Amygdala (tissue), 56 donors: ENCODE results near the gene AMBRA1.
"Not testable (repeated sequence)": the region's sequence is repeated elsewhere in the genome, so short reads cannot be mapped to it uniquely, and the experiment has no call there.

ENCODE experiments used
- DNase-seq, 56 donors: peaks; one replicate each; lab custom pipeline; 2025; lab: John Stamatoyannopoulos, UW

The AMBRA1 gene

GRCh38 chr11:46387919-46388618, 205.8 kb downstream of the AMBRA1 start:
- peak in 16 of 56 donors; percentile 14 to 69 (median 32) for DNase-seq

DNA sequence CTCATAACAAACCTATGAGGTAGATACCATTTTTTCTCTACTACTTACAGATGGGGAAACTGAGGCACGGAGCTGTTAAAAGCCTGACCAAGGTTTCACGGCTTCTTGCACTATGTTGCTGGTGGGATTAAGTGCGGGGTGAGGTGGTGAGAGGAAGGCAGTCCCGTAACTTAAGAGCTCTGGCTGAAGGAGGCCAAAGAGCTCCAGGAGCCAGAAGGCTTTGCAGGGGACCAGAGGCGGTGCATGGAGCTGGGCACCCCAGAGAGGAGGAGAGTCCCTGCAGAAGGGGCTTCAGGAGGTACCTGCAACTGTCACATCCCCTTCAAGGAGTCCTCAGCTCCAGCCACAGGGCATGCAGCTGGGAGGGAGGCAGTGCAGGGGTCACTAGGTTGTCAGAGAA, 206.4 kb downstream of the AMBRA1 start:
- no peak for DNase-seq

- DNase-seq = no peak
Measured at GRCh38 chr11:46386674-46387073, 207.1 kb downstream of the AMBRA1 start.

GRCh38 chr11:46386005-46386578, 207.7 kb downstream of the AMBRA1 start:
- DNase-seq = no peak

DNA sequence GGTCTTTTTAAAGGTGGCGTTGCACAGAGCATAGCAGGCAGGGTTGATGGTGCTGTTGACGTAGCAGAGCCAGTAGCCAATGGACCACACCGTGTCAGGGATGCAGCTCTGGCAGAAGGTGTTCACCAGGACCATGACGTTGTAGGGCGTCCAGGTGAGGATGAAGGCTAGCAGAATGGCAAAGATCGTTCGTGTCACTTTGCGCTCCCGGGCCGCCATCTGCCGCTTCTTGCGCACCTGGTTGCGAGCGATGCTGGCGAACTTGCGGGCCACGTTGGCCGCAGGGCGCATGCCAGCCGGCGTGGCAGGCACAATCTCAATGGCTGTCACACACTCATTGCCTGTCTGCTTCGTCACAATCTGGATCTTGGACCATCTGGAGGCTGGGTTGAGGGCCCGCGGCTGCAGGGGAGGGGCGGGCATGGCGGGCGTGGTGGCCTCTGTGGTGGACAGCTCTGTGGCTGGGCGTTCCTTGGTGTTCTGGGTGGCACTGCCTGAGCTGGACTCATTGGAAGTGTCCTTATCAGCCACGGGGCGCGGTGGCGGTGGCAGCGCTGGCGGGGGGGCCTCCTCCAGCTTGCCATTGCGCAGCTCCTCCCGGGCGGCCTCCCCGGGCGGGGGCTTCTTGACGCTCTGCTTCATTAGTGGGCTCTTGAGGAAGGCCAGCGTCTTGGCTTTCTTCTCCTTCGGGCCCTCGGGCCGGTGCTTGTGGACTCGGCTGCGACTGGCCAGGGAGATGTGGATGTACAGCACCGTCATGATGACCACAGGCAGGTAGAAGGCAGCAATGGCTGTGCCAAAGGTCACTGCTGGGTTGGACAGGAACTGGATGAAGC, 208.4 kb downstream of the AMBRA1 start:
- DNase-seq = no peak

- no peak for DNase-seq
Measured at GRCh38 chr11:46383974-46384701, 209.7 kb downstream of the AMBRA1 start.

DNA sequence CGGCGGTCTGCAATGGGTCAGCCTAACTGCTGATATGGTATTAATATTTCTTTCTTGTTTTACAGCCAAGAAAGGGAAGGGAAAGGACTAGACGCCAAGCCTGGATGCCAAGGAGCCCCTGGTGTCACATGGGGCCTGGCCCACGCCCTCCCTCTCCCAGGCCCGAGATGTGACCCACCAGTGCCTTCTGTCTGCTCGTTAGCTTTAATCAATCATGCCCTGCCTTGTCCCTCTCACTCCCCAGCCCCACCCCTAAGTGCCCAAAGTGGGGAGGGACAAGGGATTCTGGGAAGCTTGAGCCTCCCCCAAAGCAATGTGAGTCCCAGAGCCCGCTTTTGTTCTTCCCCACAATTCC, 210.4 kb downstream of the AMBRA1 start:
- DNase-seq = no peak

DNA sequence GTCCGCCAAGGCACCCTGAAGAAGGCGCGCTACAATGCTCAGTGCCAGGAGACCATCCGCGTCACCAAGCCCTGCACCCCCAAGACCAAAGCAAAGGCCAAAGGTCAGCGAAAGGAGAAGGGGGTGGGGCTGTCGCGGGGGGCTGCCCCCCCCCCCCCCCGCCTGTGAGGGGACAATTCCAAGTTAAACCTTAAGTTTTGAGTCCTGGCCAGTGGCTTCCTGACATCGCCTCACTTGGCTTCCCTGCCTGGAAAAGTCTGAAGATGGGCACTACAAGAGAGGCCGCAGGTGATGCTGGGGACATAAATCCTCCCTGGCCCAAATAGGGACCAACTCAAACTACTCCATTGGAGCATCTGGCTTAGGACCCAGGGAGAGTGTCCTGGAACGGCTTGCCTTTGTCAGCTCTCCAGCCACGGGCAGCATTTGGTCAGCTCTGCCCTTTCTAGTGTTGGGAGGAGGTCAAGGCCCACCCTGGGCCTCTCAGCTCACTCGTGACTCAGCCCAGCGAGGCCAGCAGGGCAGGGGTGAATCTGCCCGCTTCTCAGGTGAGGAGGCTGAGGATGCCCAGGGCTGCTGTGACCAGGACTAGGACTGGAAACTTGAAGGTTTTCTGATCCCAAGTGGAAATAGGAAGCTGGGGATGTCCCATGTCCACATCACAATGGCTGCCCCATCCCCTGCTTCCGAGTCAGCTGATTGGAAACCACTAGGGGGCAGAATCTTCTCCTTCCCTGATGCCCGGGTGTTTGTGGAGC, 211.0 kb downstream of the AMBRA1 start:
- DNase-seq = peak in 12 of 56 donors; percentile 13 to 61 (median 24)

DNA sequence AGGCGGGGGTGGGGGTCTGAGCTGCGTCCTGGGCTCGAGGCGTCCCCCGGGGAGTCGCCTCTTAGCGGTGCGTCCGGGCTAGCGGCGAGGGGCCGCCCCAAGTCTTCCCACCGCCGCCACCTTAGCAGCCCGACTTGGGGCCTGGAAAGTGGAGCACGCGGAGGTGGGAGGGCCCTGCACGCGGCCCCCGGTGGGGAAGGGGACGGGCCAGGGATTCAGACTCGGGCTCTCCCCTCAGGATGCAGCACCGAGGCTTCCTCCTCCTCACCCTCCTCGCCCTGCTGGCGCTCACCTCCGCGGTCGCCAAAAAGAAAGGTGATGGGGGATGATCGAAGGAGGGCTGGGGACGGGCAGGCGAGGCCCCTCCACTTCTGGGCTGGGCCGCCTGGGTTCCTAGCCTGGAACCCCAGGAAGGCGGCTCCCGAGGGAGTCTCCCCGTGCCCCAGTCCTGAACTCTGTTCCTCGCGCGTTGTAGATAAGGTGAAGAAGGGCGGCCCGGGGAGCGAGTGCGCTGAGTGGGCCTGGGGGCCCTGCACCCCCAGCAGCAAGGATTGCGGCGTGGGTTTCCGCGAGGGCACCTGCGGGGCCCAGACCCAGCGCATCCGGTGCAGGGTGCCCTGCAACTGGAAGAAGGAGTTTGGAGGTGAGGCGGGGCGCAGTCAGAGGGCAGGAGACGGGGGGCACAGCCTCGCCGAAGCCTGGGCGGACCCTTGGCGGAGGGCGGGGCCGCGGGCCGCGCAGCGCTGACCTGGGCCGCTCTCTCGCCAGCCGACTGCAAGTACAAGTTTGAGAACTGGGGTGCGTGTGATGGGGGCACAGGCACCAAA, 211.8 kb downstream of the AMBRA1 start:
- DNase-seq = no peak

DNA sequence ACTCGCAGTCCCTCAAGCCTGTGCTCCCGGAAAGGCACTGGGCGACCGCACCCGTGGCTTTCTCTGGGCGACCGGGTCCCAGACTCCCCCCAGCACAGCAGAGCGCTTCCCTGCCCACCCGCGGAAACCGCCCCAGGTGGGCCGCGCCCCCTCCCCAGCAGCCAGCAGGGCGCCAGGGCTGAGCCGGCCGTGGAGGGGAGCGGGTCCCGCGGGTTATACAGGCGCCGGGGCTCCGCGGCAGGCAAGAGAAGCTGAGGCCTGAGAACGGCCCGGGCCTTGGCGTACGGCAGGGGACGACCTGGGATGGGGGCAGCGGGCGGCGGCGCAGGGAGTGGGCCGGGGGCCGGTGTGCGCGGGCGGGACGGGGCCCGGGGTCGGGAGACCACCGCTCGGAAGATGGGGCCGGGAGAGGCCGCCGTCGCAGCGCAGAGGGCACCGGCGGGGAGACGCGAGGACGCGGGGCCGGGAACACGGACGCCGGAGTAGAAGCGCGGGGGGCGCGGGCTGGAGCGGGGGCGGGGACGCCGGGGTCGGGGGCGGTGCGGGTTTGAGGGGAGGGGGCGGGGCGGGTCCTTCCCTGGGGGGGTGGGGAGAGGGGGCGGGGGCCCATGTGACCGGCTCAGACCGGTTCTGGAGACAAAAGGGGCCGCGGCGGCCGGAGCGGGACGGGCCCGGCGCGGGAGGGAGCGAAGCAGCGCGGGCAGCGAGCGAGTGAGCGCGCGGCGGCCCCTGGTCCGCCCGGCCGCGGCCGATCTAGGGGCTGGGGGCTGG, 212.6 kb downstream of the AMBRA1 start, which contains the start of gene MDK:
MDK (plus strand) TSS at position 622 of the 771 bp plus-strand sequence. CDS start 389 bp downstream, outside the sequence.
- peak in 3 of 56 donors; percentile 21 to 44 (median 30) for DNase-seq

GRCh38 chr11:46380340-46381047, 213.3 kb downstream of the AMBRA1 start:
- peak in 11 of 56 donors; percentile 12 to 53 (median 31) for DNase-seq

- DNase-seq = not testable (repeated sequence)
Measured at GRCh38 chr11:46379482-46380293, 214.1 kb downstream of the AMBRA1 start.

- DNase-seq = no peak
Measured at GRCh38 chr11:46378811-46379481, 214.9 kb downstream of the AMBRA1 start.

GRCh38 chr11:46378296-46378695, 215.5 kb downstream of the AMBRA1 start:
- no peak for DNase-seq

DNA sequence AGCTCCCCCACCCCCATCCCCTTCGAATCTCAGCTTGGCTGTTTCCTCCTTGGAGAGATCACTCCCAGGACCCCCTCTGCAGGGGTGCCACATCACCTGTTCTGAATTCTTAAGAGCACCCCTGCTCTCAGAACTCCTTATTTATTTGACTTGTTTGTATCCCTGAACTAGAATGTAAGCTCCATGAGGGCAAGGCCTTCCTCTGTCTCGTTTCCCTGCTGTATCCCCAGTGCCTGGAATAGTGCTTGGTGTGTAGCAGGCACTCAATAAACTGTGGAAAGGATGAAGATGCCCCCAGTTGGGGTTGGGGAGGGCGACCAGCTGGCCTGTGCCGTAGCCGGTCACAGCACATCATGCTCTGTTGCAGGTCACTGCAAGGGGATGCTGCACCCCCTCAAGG, 216.0 kb downstream of the AMBRA1 start:
- DNase-seq = no peak

GRCh38 chr11:46377290-46377689, 216.5 kb downstream of the AMBRA1 start:
- DNase-seq = no peak
